NCI-H1092 treated with DMSO at 0.1 percent for 48 hours (cell line): ENCODE results near the gene C16orf90.
"Not testable (repeated sequence)": the region's sequence is repeated elsewhere in the genome, so short reads cannot be mapped to it uniquely, and the experiment has no call there.

Source experiments
- DNase-seq: peaks from one replicate; lab custom pipeline; 2025; lab: John Stamatoyannopoulos, UW

The C16orf90 gene

GRCh38 chr16:3484318-3485096 is 10.8 kb downstream of the C16orf90 start:
- no peak for DNase-seq

- DNase-seq, result no peak
Measured at GRCh38 chr16:3482659-3483241, 12.5 kb downstream of the C16orf90 start.

GRCh38 chr16:3481696-3482658 is 13.3 kb downstream of the C16orf90 start:
- no peak for DNase-seq

DNA sequence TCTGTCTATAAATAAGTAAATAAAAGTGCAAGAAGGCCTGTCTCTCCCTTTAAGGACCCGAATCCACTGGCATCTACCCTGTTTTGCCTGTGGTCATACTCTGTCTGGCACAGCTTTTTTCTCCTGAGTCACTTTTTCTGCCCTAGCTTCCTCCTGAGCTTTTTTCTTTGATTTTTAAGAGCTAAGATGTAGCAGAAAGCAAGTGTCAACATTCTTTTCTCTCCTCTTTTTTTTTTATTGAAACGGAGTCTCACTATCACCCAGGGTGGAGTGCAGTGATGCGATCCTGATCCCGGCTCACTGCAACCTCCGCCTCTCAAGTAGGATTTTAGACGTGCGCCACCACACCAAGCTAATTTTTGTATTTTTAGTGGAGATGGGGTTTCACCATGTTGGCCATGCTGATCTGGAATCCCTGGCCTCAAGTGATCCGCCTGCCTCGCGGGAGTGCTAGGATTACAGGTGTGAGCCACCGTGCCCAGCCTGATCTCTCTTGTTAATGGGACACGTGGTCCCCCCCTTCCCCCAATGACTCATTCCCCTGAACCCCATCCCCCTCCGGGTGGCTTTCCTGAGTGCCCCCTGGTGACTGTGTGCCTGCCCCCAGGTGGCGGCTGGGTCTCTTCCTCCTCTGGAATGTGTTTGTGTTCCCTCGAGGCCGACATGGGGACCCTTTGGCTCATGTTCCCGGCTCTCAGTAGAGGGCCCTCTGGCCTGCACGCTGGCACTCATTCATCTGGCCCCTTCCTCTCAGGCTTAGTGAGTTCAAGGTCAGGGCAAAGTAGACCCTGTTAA is 14.2 kb downstream of the C16orf90 start:
- no peak for DNase-seq

GRCh38 chr16:3479654-3480216 is 15.6 kb downstream of the C16orf90 start:
- no peak for DNase-seq

DNA sequence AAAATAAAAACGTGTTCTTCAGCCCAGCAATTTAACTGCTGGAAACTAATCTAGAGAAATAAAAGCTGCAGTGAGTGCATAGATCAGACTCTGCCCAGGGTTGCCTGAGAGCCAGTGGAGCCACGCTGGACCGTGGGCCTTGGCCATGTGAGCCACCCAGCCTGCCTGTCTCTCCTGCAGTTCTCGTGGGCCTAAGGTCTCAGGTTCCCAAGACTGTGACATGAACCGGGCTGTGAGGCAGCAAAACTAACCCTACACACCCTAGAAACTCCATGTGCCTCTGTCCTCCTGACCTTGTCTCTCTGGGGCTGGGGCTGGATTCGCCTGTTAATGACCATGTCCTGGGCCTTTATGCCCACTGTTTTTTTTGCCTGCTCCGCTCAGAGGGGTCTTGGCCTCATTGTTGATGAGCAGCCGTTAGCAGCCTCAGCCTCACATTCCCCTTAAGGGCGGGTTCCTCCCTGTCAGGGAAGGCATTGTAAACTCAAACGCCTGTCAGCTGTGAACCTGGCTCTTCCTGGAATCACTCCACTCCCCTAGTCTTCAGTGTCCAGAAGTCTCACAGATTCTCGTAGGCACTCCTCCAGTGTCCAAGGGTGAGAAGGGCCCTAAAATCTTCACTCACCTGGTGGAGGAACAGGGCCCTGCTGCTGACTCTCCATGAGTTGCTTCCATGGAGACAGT is 16.9 kb downstream of the C16orf90 start:
- no peak for DNase-seq

DNA sequence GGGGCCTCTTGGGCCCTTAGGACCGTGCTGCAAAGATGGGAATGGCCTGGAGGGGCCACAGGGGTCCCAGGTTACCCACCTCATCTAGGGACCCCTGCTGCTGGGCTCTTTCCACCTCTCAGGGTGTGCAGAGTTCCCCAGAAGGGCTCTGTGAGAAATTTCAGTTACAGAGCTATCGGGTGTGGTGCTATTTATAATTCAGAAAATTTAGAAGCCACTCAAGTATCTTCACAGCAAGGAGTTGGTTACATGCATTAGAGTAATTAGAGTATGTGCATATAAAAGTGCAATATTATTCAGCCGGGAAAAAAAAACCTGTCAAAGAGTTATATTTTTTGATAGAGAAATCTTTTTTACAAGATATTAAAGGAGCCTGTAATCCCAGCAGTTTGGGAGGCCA is 18.9 kb downstream of the C16orf90 start:
- DNase-seq, result no peak

DNA sequence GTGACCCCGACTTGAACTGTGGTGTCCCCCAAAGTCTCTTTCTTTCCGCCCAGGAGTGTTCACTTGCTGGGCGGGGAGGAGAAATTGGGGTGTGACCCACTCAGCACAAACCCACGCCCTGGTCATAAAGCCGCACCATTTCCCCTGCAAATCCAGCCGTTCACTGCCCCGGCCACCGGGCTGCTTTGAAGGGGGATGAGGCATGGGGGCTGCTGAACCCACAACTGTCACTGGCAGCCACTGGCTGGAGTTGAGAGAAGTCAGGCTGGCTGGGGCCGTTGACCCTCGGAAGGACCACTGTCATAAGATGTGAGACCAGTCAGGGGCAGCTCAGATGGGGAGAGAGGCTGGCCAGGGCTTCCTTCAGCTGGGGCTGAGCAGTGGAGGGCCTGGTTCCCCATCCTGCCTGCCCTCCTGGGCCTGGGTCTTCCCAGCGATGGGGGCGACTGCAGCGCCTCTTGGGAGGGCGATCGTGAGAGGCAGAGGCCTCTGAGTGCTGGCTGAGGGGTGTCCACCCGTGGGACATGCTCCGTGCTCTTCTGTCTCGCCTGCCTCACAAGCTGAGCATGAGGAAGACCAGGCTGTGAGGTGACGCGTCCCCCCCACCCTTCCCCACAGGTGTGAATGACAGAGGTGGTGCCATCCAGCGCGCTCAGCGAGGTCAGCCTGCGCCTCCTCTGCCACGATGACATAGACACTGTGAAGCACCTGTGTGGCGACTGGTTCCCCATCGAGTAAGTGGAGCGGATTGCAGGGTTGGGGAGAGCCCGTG is 19.5 kb downstream of the C16orf90 start:
- no peak for DNase-seq

DNA sequence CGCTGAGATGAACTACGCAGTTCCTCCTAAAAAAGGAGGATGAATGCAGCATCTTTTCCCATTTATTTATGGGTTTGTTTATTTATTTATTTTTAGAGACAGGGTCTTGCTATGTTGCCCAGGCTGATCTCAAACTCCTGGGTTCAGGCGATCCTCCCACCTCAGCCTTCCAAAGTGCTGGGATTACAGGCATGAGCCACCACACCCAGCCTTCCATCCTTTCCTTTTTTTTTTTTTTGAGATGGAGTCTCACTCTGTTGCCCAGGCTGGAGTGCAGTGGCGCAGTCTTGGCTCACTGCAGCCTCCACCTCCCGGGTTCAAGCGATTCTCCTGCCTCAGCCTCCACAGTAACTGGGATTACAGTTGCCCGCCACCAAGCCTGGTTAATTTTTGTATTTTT is 20.4 kb downstream of the C16orf90 start:
- DNase-seq, result not testable (repeated sequence)

GRCh38 chr16:3474136-3474779 is 21.0 kb downstream of the C16orf90 start:
- no peak for DNase-seq

- DNase-seq, result not testable (repeated sequence)
Measured at GRCh38 chr16:3473596-3473943, 21.7 kb downstream of the C16orf90 start.

GRCh38 chr16:3472878-3473595 is 22.3 kb downstream of the C16orf90 start:
- DNase-seq, result no peak

DNA sequence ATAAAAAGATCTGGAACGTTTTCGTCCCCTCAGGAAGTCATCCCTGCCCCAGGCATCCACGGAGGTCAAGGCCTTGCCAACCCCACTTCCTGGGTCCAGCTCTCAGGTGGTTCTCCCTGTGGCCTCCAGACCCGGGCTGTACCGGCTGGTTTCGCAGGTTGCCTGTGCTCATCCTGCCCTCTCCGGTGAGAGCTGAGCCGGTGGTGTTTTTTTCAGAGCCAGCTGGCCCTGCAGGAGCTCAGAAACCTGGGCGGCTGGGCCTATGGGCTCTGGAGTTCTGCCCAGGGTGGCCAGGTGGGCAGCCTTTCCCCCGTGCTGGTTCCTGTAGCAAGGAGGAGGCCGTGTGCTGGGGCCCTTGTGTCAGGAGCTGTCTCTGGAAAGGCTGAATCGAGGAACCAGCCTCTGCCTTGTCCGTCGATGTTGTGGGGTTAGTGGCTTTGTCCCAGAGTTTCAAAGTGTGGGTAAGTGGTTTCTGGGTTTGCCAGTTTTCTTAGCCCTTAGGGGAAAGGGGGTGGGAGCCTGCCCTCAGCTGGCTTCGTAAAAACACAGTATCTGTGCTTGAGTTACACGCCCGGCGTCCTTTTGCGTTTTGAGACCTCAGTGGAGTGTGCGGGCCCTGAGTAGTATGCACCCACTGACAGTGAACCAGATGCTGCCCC is 23.6 kb downstream of the C16orf90 start:
- no peak for DNase-seq

- no peak for DNase-seq
Measured at GRCh38 chr16:3470723-3471122, 24.6 kb downstream of the C16orf90 start.

DNA sequence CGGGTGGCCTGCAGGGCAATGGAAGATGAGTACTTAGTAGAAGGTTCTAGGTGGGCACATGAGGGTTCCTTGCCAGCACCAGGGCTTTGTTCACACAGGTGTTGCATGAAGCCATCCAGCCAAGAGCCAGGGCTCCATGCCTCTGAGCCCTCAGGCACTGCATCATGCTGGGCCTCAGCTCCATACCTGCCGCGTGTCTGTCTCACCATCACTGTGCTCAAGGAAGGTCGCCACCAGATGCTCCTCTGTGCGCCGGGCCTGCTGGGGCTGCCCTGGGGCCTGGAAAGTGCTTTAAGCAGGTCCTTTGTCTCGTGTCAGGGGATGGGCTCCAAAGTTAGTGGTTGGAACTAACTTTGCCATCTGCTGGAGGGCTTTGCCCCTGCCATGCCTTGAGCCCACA is 25.6 kb downstream of the C16orf90 start:
- no peak for DNase-seq

- no peak for DNase-seq
Measured at GRCh38 chr16:3468501-3468900, 26.8 kb downstream of the C16orf90 start.

- DNase-seq, result no peak
Measured at GRCh38 chr16:3467921-3468320, 27.4 kb downstream of the C16orf90 start.

GRCh38 chr16:3467182-3467581 is 28.1 kb downstream of the C16orf90 start:
- no peak for DNase-seq
